WERI-Rb-1 (cell line): Measurements from ENCODE around the gene IGFBP6.

Experiments
- DNase-seq: peaks from one replicate; pipeline ENCODE4 v3.0.0-alpha.2; 2020
- H3K27ac ChIP-seq: fragments of 250-450 bp; sonication (Bioruptor Pico); 2 replicates; pipeline ENCODE4 v1.5.1; 2020; ENCODE audit warnings: mild to moderate bottlenecking, moderate library complexity
- H3K27me3 ChIP-seq: fragments of 250-450 bp; sonication (Bioruptor Pico); 2 replicates; pipeline ENCODE4 v1.5.1; 2021; ENCODE audit warnings: mild to moderate bottlenecking, low read depth, moderate library complexity; ENCODE audit not compliant: insufficient read depth, severe bottlenecking
- H3K36me3 ChIP-seq: fragments of 250-450 bp; sonication (Bioruptor Pico); 2 replicates; pipeline ENCODE4 v1.5.1; 2020; ENCODE audit warnings: mild to moderate bottlenecking, moderate library complexity
- H3K4me3 ChIP-seq: 2 replicates; pipeline ENCODE4 v1.5.1; 2011; ENCODE audit warnings: low read depth, mild to moderate bottlenecking, control low read depth, low read length
- H3K9me3 ChIP-seq: fragments of 250-450 bp; sonication (Bioruptor Pico); 2 replicates; pipeline ENCODE4 v1.5.1; 2021; ENCODE audit warnings: mild to moderate bottlenecking, moderate library complexity; ENCODE audit not compliant: severe bottlenecking
- CTCF ChIP-seq: IDR thresholded peaks from 2 replicates; pipeline ENCODE4 v1.5.1; 2011; ENCODE audit warnings: low read depth, mild to moderate bottlenecking, control low read depth, inconsistent platforms, low read length

IGFBP6 gene

DNA sequence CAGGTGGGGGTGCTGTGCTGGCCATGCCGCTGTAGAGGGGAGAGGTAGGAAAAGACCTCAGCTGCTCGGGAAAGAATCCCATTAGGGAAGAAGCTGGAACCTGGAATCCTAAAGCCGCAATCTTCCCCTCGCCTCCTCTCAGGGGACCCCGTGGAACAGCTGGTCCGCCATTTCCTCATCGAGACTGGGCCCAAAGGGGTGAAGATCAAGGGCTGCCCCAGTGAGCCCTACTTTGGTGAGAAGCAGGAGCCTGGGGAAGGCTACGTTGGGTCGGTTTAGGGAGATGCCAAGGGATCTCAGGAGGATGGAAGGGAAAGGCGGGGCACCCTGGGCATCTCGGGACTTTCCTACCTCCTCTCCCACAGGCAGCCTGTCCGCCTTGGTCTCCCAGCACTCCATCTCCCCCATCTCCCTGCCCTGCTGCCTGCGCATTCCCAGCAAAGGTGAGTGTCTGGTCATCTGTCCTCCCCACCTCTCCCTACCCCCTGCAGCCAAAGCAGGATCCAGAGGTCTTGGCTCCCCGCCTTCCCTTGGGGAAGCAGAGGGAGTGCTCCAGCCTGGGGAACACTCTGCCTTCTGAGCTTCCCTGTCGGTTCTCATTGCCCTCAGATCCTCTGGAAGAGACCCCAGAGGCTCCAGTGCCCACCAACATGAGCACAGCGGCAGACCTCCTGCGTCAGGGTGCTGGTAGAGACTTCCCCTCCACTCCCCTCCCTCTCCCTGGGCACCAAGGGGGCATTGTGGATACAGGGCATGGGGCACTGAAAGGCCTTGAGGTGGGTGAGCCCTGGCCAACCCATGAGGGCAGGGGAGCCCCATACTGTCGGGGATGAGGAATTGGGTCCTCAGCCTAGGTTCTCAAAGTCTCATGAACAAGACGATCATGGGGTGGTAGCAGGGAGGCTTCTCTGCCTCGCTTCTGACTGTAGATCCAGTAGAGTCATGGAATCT lies 35.2 kb upstream of the IGFBP6 start:
- Histone ChIP-seq H3K36me3 (peaks cover 2% of the 10 kb centered on the region; the same call in 1 of the 2 replicates), H3K4me3 (no peak overlapping the region), H3K27ac (0 out of 2 replicates have a peak overlapping the region, but pooled peaks have one; percentile 4), H3K9me3 (no peaks in the 10 kb centered on the region), H3K27me3 (no peaks in the 10 kb centered on the region)
- TF ChIP-seq CTCF: no peak
- DNase-seq: no peak

- H3K9me3 ChIP-seq: no peaks in the 10 kb centered on the region
- DNase-seq: peak; percentile 61
- H3K27ac ChIP-seq: 0 out of 2 replicates have a peak overlapping the region, but pooled peaks have one; percentile 4
- no peak overlapping the region for H3K4me3 ChIP-seq
- TF ChIP-seq CTCF: no peak
- no peaks in the 10 kb centered on the region for H3K27me3 ChIP-seq
- H3K36me3 ChIP-seq: peaks cover 2% of the 10 kb centered on the region; the same call in 1 of the 2 replicates
Observed at GRCh38 chr12:53062977-53063707, 34.3 kb upstream of the IGFBP6 start.

- DNase-seq: peak; percentile 67
- H3K36me3 ChIP-seq: peaks cover 2% of the 10 kb centered on the region; the same call in 1 of the 2 replicates
- H3K27ac ChIP-seq: no peak overlapping the region
- H3K9me3 ChIP-seq: no peaks in the 10 kb centered on the region
- H3K27me3 ChIP-seq: no peaks in the 10 kb centered on the region
- peak; percentile 56 for TF ChIP-seq CTCF
- no peak overlapping the region for H3K4me3 ChIP-seq
Observed at GRCh38 chr12:53063708-53064612, 33.5 kb upstream of the IGFBP6 start.

- Histone ChIP-seq H3K9me3 (no peaks in the 10 kb centered on the region), H3K27me3 (no peaks in the 10 kb centered on the region), H3K36me3 (peaks cover 2% of the 10 kb centered on the region; the same call in 1 of the 2 replicates), H3K27ac (no peak overlapping the region), H3K4me3 (no peak overlapping the region)
- TF ChIP-seq CTCF: no peak
- no peak for DNase-seq
Observed at GRCh38 chr12:53064613-53065436, 32.6 kb upstream of the IGFBP6 start.
